Measurements from ENCODE around the gene HIRA.

DNA sequence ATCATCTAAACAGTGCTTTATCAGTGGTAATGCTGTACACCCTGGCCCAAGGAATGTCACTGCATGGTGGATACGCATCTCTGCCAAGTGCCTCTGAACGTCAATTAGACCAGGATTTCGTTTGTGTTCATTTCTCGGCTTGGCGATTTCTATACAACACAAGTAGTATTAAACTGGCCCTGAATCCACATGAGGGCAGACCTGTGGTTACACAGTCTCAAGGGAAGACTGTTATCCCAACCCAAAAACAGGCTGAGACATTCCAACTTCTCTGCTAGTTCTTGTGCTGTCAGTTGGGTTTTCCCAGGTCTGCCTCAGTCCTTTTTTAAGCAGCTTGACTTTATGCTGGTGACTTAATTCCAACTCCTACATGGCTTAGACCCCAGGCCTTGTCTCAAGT is 58.1 kb downstream of the HIRA start:
- TF ChIP-seq REST (IDR thresholded peaks at IDR 0.05; ENCODE audit: low read depth): no peak
- TF ChIP-seq TAF1 (IDR thresholded peaks at IDR 0.05; ENCODE audit: low read depth): no peak
- TF ChIP-seq CREB1 (IDR thresholded peaks at IDR 0.05; ENCODE audit: low read depth): no peak

All from Ishikawa (cell line).